Spleen (tissue), 11 donors: Measurements from ENCODE around the gene ZNF319. TPM values are rescaled to one million over a fixed set of nuclear protein-coding genes. Genes with fewer than 3 reads are reported as not detected.

Experiments used
- DNase-seq: peaks from one replicate; pipeline ENCODE4 v3.0.0-alpha.2; 2020
- H3K27ac ChIP-seq, 8 donors: fragments of 200-600 bp; sonication (generic) in 7 of 8; 1 replicate in 4 of 8; 2 replicates in 4 of 8; pipeline versions ENCODE4 v1.5.0 to v1.8.0; 2016 to 2021; ENCODE audit warnings: inconsistent platforms in 4 of 8, mild to moderate bottlenecking in 4 of 8, moderate library complexity in 1 of 8
- H3K27me3 ChIP-seq, 7 donors: fragments of 200-600 bp; sonication (generic) in 6 of 7; replicated peaks in 1 of 7; 1 replicate in 4 of 7; 2 replicates in 3 of 7; pipeline versions ENCODE4 v1.5.0 to v1.8.0; 2016 to 2021; ENCODE audit warnings: inconsistent platforms in 3 of 7, mild to moderate bottlenecking in 1 of 7
- H3K36me3 ChIP-seq, 6 donors: fragments of 200-600 bp; sonication (generic) in 5 of 6; 1 replicate in 4 of 6; 2 replicates in 2 of 6; pipeline versions ENCODE4 v1.5.0 to v1.8.0; 2016 to 2021; ENCODE audit warnings: inconsistent platforms in 2 of 6
- H3K4me1 ChIP-seq, 6 donors: fragments of 200-600 bp; sonication (generic) in 5 of 6; 1 replicate in 3 of 6; 2 replicates in 3 of 6; pipeline versions ENCODE4 v1.5.0 to v1.8.0; 2016 to 2021; ENCODE audit warnings: inconsistent platforms in 3 of 6
- H3K4me3 ChIP-seq, 8 donors: fragments of 200-600 bp; sonication (generic) in 7 of 8; 1 replicate in 4 of 8; 2 replicates in 4 of 8; pipeline versions ENCODE4 v1.5.0 to v1.8.0; 2016 to 2021; ENCODE audit warnings: inconsistent platforms in 4 of 8, mild to moderate bottlenecking in 4 of 8, moderate library complexity in 2 of 8
- H3K9me3 ChIP-seq, 8 donors: fragments of 200-600 bp; sonication (generic) in 7 of 8; 1 replicate in 4 of 8; 2 replicates in 4 of 8; pipeline versions ENCODE4 v1.5.0 to v1.8.0; 2016 to 2021; ENCODE audit warnings: inconsistent platforms in 4 of 8
- POLR2A ChIP-seq, 3 donors: fragments of 450-650 bp; IDR thresholded peaks; one replicate each; pipeline ENCODE4 v1.5.1; 2017; ENCODE audit warnings: antibody characterized with exemption in 3 of 3, mild to moderate bottlenecking in 1 of 3
- POLR2AphosphoS5 ChIP-seq, 3 donors: sonication (generic); formaldehyde crosslinking; IDR thresholded peaks; one replicate each; pipeline ENCODE4 v1.5.1; 2017; ENCODE audit warnings: antibody characterized with exemption in 3 of 3
- WGBS, 5 donors: extraction: QIAGEN DNeasy Blood & Tissue Kit in 3 of 5; methylation state at CpG; one replicate each; pipeline versions ENCODE4 v1.1.5 to v1.1.7; 2013 to 2018; 5-methylcytosine and 5-hydroxymethylcytosine counted together
- intact Hi-C: fragments of 100-400 bp; cut with DNase I; formaldehyde crosslinking; loops from one replicate; pipeline ENCODE4 v1.15.0; 2023; ENCODE audit warnings: low total_unique reads
- polyA plus RNA-seq, 3 donors: library from polyadenylated mRNA; stranded (reverse); fragments of 200-250 nt; gene quantifications; one replicate each; pipeline ENCODE4 v1.2.1, GENCODE V29; 2013
- total RNA-seq, 7 donors: library from RNA; depleted of rRNA in 3 of 7; stranded (reverse); fragments of >200 nt in 3 of 7; fragmentation: NEBNext Ultra II Directional in 4 of 7; extraction: Animal tissue kit (Norgen Biotek cat#: 25700) in 4 of 7; gene quantifications; one replicate each; pipeline versions ENCODE4 v1.1.0 to v1.2.1, GENCODE V29; 2016 to 2021
- TF ChIP-seq, protein P1 (sequence below), 11 experiments: fragments of 200-600 bp in 7 of 11; fragments of 450-650 bp in 4 of 11; sonication (generic) in 4 of 11; IDR thresholded peaks in 8 of 11; conservative IDR thresholded peaks in 3 of 11; 1 replicate in 7 of 11; 2 replicates in 4 of 11; pipeline versions ENCODE4 v1.4.0 to v1.8.0; 2016 to 2021; ENCODE audit warnings: antibody characterized with exemption in 11 of 11, inconsistent platforms in 4 of 11, mild to moderate bottlenecking in 1 of 11
- donor health status: healthy with polysubstance abuse.
- donor health status: DM: no; HTN: no; CAD: no; lungs with moderate emphysema.
- donor health status: DM: no; HTN: no; CAD: no.
- donor health status: Bipolar disorder and iron deficiency.
- donor health status: healthy.
- donor health status: DM: no; HTN: no; CAD: no.
- donor health status: DM: yes; HTN: yes; CAD: no.

ZNF319 gene
- total and polyA plus RNA-seq, 10 donors = 3.0 to 23.4 (median 16.1) TPM

- H3K27ac ChIP-seq = peak overlapping the region; percentile 86 to 98 (median 96)
- intact Hi-C loops = no loop called here
- peaks cover 18 to 91% (median 62%) of the 10 kb centered on the region in 6 donors for H3K4me1 ChIP-seq
- H3K4me3 ChIP-seq = peak overlapping the region; percentile 44 to 92 (median 77)
- H3K9me3 ChIP-seq = no peaks in the 10 kb centered on the region
- DNase-seq = no peak
- no peaks in the 10 kb centered on the region for H3K27me3 ChIP-seq
- H3K36me3 ChIP-seq = peaks cover 7 to 54% (median 36%) of the 10 kb centered on the region in 6 donors
- 3 to 8% (median 8%) methylated on average over 6 of the region's 6 CpGs for WGBS, 5 donors
- TF ChIP-seq, protein P1, sequence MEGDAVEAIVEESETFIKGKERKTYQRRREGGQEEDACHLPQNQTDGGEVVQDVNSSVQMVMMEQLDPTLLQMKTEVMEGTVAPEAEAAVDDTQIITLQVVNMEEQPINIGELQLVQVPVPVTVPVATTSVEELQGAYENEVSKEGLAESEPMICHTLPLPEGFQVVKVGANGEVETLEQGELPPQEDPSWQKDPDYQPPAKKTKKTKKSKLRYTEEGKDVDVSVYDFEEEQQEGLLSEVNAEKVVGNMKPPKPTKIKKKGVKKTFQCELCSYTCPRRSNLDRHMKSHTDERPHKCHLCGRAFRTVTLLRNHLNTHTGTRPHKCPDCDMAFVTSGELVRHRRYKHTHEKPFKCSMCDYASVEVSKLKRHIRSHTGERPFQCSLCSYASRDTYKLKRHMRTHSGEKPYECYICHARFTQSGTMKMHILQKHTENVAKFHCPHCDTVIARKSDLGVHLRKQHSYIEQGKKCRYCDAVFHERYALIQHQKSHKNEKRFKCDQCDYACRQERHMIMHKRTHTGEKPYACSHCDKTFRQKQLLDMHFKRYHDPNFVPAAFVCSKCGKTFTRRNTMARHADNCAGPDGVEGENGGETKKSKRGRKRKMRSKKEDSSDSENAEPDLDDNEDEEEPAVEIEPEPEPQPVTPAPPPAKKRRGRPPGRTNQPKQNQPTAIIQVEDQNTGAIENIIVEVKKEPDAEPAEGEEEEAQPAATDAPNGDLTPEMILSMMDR (IDR thresholded peaks at IDR 0.05 in 8 of 11, conservative IDR thresholded peaks at IDR 0.05 in 3 of 11) = peak in 3 of 11 experiments; percentile 23 to 45 (median 28)
- TF ChIP-seq POLR2A (IDR thresholded peaks at IDR 0.05) (no peak), POLR2AphosphoS5 (IDR thresholded peaks at IDR 0.05) (no peak)
Measured at GRCh38 chr16:57999366-57999970, 1.0 kb downstream of the ZNF319 start.

DNA sequence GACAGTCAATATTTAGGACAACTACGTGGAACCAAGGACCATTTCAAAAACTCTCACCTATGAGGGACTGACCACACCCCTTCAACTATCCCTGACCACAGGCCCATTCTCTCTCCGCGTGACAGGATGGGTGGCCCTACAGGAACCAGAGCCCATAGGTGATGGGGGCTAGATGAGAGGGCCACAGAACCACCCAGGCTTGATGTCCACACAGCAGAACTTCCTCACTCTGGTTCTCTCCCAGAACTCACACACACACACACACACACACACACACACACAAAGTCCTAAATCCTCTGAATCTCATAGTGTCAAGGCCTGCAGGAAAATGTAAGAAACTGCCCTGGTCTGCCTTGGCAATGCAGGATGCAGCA lies 1.5 kb downstream of the ZNF319 start:
- intact Hi-C loops = no loop called here
- H3K4me3 ChIP-seq = peak overlapping the region in 5 of 8 donors; percentile 67 to 88 (median 77)

DNA sequence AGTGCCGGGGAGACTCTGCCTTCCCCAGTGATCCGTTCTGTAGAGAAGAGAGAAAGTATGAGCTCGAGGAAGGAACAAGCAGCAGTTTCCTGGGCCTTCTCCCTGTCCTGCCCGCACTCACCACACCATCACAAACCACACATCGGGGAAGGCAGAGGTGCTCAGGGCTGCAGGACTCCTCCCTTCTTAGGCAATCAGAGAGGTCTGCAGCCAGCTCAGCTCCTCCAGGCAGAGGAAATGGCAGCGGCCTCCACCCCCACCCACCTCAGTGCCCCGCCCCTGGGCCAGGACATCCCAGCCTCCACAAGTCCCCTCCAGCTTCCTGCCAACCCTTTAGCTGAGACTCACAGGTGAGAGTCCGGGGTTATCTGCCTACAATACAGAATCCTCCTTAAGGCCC lies 2.0 kb downstream of the ZNF319 start:
- peak; percentile 90 for DNase-seq
- intact Hi-C loops = no loop called here

More for the DNA sequence above, 1.5 kb downstream of the ZNF319 start:
- H3K27ac ChIP-seq = peak overlapping the region; percentile 19 to 98 (median 96)
- peaks cover 21 to 93% (median 67%) of the 10 kb centered on the region in 6 donors for H3K4me1 ChIP-seq
- DNase-seq = peak; percentile 79
- no peak for TF ChIP-seq POLR2AphosphoS5 (IDR thresholded peaks at IDR 0.05)
- TF ChIP-seq, protein P1 (IDR thresholded peaks at IDR 0.05 in 8 of 11, conservative IDR thresholded peaks at IDR 0.05 in 3 of 11) = no peak
- no peak for TF ChIP-seq POLR2A (IDR thresholded peaks at IDR 0.05)
- H3K36me3 ChIP-seq = peaks cover 7 to 54% (median 36%) of the 10 kb centered on the region in 6 donors
- no peaks in the 10 kb centered on the region for H3K9me3 ChIP-seq
- WGBS, 5 donors = 43 to 80% (median 57%) methylated on average over 3 of the region's 3 CpGs
- no peaks in the 10 kb centered on the region for H3K27me3 ChIP-seq

More for the DNA sequence above, 2.0 kb downstream of the ZNF319 start:
- H3K4me3 ChIP-seq = peak overlapping the region in 3 of 8 donors; percentile 77 to 88 (median 77)
- H3K36me3 ChIP-seq = peaks cover 7 to 56% (median 36%) of the 10 kb centered on the region in 6 donors
- H3K4me1 ChIP-seq = peaks cover 21 to 93% (median 70%) of the 10 kb centered on the region in 6 donors
- H3K9me3 ChIP-seq = no peaks in the 10 kb centered on the region
- peak overlapping the region; percentile 19 to 98 (median 96) for H3K27ac ChIP-seq
- no peak for TF ChIP-seq POLR2A (IDR thresholded peaks at IDR 0.05)
- TF ChIP-seq POLR2AphosphoS5 (IDR thresholded peaks at IDR 0.05) = peak; percentile 20 to 52 (median 48)
- TF ChIP-seq, protein P1 (IDR thresholded peaks at IDR 0.05 in 8 of 11, conservative IDR thresholded peaks at IDR 0.05 in 3 of 11) = peak in 1 of 11 experiments; percentile 10
- H3K27me3 ChIP-seq = no peaks in the 10 kb centered on the region
- 29 to 54% (median 50%) methylated on average over 8 of the region's 8 CpGs for WGBS, 5 donors
